ENCODE data around the gene NXT1.

NXT1 gene

GRCh38 chr20:23350196-23350903, at the start of gene NXT1:
Gene NXT1 (plus strand): TSS chr20:23350791. CDS start chr20:23354042, 3,251 bp downstream.
- peak; percentile 93 for DNase-seq (ENCODE audit: low spot score)
- TF ChIP-seq CTCF (IDR thresholded peaks at IDR 0.05; ENCODE audit: borderline replicate concordance, control extremely low read depth, extremely low read depth, insufficient read depth, missing control alignments) = peak; percentile 24
- in situ Hi-C loops (cut with MboI; ENCODE audit: low sequenced_read_pairs, unreplicated experiment) = no loop called here

- TF ChIP-seq CTCF (IDR thresholded peaks at IDR 0.05; ENCODE audit: borderline replicate concordance, control extremely low read depth, extremely low read depth, insufficient read depth, missing control alignments) = no peak
- DNase-seq (ENCODE audit: low spot score) = no peak
- in situ Hi-C loops (cut with MboI; ENCODE audit: low sequenced_read_pairs, unreplicated experiment) = no loop called here
Observed at GRCh38 chr20:23301436-23302050, 49.0 kb upstream of the NXT1 start.

GRCh38 chr20:23302386-23302785, 48.2 kb upstream of the NXT1 start:
- no peak for TF ChIP-seq CTCF (IDR thresholded peaks at IDR 0.05; ENCODE audit: borderline replicate concordance, control extremely low read depth, extremely low read depth, insufficient read depth, missing control alignments)
- no peak for DNase-seq (ENCODE audit: low spot score)
- in situ Hi-C loops (cut with MboI; ENCODE audit: low sequenced_read_pairs, unreplicated experiment) = no loop called here

GRCh38 chr20:23302801-23303200, 47.8 kb upstream of the NXT1 start:
- in situ Hi-C loops (cut with MboI; ENCODE audit: low sequenced_read_pairs, unreplicated experiment) = no loop called here

GRCh38 chr20:23303325-23304102, 47.1 kb upstream of the NXT1 start:
- no peak for TF ChIP-seq CTCF (IDR thresholded peaks at IDR 0.05; ENCODE audit: borderline replicate concordance, control extremely low read depth, extremely low read depth, insufficient read depth, missing control alignments)
- no peak for DNase-seq (ENCODE audit: low spot score)
- in situ Hi-C loops (cut with MboI; ENCODE audit: low sequenced_read_pairs, unreplicated experiment) = no loop called here

More at GRCh38 chr20:23302801-23303200, 47.8 kb upstream of the NXT1 start:
- no peak for TF ChIP-seq CTCF (IDR thresholded peaks at IDR 0.05; ENCODE audit: borderline replicate concordance, control extremely low read depth, extremely low read depth, insufficient read depth, missing control alignments)
- no peak for DNase-seq (ENCODE audit: low spot score)

- in situ Hi-C loops (cut with MboI; ENCODE audit: low sequenced_read_pairs, unreplicated experiment) = no loop called here
- no peak for DNase-seq (ENCODE audit: low spot score)
- TF ChIP-seq CTCF (IDR thresholded peaks at IDR 0.05; ENCODE audit: borderline replicate concordance, control extremely low read depth, extremely low read depth, insufficient read depth, missing control alignments) = no peak
Observed at GRCh38 chr20:23304616-23305015, 46.0 kb upstream of the NXT1 start.
